ENCODE measurements around the gene MRPS12. TPM values are rescaled to one million over a fixed set of nuclear protein-coding genes. Genes with fewer than 3 reads are reported as not detected.
"Not testable (repeated sequence)": the region's sequence is repeated elsewhere in the genome, so short reads cannot be mapped to it uniquely, and the experiment has no call there.

The MRPS12 gene
- 46.6 and 50.1 TPM in 2 replicates for total RNA-seq

DNA sequence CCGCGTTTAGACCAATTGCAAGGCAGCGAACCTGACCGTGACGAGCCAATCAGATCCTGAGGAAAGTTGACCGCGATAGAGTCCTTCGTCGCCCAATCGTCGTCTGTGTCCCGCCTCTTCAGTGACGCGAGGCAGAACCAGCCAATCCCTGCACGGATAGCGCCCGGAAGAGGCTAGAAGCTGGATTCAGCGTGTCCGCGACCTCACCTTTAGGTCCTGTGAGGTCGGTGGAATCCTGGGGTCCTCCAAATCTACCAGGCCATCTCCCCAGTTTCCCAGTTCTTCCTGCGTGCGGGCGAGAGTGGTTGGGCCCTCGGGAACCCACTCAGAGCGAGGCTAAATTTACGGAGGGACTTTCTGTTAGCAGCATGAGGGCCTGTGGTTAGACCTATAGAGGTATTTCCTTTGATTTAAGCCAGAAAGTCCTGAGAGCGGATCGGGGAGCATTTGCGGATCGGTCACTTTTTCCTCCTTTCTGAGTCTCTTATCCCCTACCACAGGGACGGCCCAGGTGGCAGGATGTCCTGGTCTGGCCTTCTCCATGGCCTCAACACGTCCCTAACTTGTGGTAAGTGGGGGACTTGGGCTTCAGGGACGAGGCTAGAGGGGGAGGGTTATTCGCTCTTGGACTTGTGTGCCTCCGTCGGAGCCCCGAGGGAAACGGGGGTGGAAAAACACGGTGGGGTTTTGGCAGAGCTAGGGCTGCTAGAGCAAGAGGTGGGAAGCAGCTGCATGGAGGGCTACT, at the start of gene MRPS12:
Gene MRPS12 (plus strand): TSS at position 169 of the 745 bp plus-strand sequence. CDS start 351 bp downstream, at position 520.
- peak; percentile 99 for DNase-seq (ENCODE audit: low read depth in 2 of 2)

DNA sequence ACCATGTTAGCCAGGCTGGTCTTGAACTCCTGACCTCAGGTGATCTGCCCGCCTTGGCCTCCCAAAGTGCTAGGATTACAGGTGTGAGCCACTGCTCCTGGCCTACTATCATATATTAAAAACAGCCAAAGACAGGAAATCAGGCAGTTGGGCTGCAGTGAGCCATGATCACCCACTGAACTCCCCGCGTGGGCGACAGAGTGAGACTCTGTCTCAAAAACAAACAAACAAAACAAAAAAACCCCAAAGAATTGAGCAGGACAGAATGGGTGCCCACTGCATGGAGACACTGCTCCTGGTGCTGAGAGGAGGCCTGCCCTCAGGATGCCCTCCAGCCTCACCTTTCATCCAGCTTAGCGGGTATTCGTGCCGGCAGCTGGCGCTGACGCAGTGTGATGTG, 47.5 kb upstream of the MRPS12 start:
- DNase-seq (ENCODE audit: low read depth in 2 of 2): no peak

DNA sequence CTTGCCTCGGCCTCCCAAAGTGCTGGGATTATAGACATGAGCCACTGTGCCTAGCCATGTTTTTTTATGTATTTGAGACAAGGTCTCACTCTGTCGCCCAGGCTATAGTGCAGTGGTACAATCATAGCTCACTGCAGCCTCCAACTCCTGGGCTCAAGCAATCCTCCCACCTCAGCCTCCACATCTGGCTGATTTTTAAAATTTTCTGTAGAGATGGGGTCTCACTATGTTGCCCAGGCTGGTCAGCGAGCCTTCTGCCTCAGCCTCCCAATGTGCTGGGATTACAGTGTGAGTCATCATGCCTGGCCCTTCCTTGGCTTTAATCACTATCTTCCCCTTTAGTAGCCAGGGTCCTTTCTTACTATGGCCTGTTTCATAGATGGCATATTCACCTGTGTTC, 46.1 kb upstream of the MRPS12 start:
- not testable (repeated sequence) for DNase-seq (ENCODE audit: low read depth in 2 of 2)

- no peak for DNase-seq (ENCODE audit: low read depth in 2 of 2)
Measured at GRCh38 chr19:38888876-38889275, 41.9 kb upstream of the MRPS12 start.

DNA sequence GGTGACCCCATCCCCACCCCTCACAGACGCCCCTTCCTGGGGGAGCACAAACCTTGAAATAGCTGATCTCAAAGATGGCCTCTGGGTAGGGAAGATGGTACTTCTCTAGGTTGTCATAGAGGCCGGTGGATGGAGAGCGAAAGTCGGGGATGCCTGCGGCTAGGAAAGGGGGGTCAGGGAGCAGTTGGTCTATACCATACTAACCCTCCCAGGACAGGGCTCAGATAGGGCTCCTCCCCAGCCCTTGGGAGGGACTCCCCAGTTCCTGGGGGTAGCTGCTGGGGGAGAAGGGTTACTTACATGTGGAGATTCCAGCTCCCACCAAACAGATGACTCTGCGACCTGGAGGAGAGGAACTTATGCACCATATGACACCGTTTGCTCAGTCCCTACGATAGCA, 40.9 kb upstream of the MRPS12 start:
- no peak for DNase-seq (ENCODE audit: low read depth in 2 of 2)

DNA sequence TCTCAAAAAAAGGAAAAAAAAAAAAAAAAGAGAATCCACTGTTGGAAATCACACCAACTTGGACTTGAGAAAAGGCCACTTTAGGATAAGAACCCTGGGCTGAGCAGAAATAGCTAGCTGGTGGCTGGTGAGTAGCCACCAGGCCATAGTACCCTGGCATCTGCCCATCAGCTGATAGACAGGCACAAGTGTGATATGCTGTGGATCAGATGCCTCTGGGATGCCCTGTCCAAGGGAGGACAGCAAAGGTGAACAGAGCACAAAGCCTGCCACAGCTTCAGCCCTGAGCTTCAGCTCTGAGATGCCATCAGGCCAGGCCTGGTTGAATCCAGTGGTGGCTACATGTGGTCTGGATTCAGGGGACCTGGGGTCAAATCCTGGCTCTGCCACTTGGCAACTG, 40.1 kb upstream of the MRPS12 start:
- DNase-seq (ENCODE audit: low read depth in 2 of 2): no peak

DNA sequence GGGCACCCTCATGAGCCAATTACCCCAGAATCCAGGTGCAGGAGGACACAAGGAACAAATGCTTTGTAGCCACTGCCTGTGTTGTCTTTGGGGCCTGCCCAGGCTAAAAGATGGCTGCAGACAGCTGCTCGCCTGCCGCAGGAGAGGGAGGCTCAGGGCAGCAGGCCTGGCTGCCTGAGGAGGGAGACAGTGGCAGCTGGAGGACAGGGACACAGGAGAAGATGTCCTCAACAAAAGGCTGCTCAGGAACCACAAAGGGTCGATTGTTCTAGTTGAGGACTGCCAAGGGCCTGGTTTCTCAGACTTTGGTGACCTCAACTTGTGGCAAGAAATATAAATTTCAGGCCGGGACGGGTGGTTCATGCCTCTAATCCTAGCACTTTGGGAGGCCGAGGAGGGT, 39.0 kb upstream of the MRPS12 start:
- no peak for DNase-seq (ENCODE audit: low read depth in 2 of 2)

- peak; percentile 20 to 36 for DNase-seq (ENCODE audit: low read depth in 2 of 2)
Measured at GRCh38 chr19:38892841-38893240, 37.9 kb upstream of the MRPS12 start.

GRCh38 chr19:38893341-38893771, 37.4 kb upstream of the MRPS12 start:
- DNase-seq (ENCODE audit: low read depth in 2 of 2): peak in 1 of 2 donors; percentile 42

GRCh38 chr19:38894968-38895367, 35.8 kb upstream of the MRPS12 start:
- DNase-seq (ENCODE audit: low read depth in 2 of 2): no peak

DNA sequence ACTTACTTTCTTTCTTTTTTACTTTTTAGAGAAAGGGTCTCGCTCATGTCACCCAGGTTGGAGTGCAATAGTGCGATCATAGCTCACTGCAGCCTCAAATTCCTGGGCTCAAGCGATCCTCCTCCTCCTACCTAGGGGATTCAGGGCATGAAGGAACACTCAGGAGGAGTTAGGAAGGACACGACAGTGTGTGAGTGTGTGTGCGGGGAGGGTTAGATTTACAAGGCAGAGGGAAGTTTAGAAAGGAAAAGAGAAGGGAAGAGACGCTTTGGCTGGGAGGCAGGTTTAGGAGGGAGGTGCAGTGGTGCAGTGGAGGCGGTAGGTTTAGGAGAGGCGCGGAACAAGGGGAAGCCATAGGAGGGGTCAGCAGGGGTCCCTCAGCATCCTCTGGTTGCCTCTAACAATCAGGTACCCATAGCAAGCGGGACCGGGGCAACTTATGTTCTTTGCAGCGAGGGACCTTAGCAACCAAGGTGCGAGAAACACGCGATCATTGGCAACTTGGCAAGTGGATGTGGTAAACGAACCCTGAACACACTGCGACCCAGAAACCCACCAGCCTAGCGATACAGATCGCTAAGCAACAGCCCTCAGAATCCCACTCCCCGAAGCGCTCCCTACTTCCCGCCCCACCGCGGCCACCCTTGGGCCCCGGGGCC, 31.8 kb upstream of the MRPS12 start:
- DNase-seq (ENCODE audit: low read depth in 2 of 2): no peak

DNA sequence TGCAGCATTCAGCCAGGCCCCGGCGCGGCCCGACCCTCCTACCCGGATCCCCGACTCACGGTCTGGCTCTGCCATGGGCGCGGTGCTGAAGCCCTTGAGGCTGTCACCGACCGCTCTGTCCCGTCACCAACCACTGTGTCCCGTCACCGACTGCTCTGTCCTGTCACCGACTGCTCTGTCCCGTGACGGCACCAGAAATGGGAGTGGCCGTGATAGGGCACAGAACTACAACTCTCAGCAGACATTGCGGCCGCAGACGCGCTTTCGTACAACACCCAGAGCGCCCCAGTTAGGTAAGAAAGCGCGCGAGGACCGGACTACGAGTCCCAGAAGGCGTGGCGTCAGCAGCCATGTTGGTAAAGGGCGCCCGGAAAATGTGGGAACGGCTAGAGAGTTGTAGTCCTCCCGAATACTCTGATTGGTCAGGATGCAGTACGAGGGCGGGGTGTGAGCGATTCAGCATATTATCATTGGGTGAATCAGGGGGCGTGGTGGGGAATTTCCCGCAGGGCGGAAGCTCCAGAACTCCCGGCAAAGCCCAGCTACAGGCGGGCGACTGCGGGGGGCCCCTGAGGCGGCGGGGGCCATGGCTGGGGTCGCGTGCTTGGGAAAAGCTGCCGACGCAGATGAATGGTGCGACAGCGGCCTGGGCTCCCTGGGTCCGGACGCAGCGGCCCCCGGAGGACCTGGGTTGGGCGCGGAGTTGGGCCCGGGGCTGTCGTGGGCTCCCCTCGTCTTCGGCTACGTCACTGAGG, 31.1 kb upstream of the MRPS12 start, which contains the start of the genes NFKBIB and SIRT2:
Gene NFKBIB (plus strand): TSS at position 523 of the 755 bp plus-strand sequence. CDS start 64 bp downstream, at position 587.
Gene SIRT2 (minus strand): TSS at position 172 of the 755 bp plus-strand sequence. CDS start 97 bp downstream, at position 75.
- peak; percentile 100 for DNase-seq (ENCODE audit: low read depth in 2 of 2)

DNA sequence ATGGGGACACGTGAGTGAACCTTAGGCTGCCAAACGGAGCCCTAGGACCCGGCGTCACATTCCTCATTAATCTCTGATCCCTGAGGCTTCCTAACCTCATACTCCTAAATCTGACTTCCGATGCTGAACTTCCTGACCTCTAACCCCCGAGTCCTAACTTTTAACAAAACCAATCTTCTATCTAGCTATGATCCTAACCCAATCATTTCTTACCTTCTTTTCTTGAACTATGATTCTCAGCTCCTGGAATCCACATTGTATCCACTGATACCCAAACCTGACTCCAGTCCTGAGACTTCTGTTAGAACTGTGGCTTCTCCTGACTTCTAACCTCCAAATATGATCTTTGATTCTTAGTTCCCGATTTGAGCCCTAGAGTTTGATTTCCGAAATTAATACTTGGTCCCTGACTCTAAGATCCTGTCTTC, 30.5 kb upstream of the MRPS12 start:
- peak in 1 of 2 donors; percentile 22 for DNase-seq (ENCODE audit: low read depth in 2 of 2)

DNA sequence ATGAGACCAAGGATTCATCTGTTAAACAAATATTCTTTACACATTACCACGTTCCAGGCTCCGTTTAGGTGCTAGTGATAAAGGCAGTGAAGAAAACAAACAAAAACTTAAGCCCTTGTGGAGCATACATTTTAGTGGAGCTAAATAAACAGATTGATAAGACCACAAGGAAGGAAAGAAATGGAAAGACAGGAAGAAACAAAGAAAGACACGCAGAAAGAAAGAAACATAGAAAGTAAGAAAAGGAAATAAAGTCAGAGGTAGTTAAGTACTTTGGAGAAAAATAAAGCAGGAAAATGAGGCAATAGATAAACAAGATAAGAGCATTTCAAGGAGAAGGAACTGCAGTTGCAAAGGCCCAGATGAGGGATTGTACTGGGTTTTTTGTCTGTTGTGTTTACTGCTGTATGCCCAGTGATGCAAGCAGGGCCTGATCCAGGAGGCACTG, 30.0 kb upstream of the MRPS12 start:
- DNase-seq (ENCODE audit: low read depth in 2 of 2): no peak

- DNase-seq (ENCODE audit: low read depth in 2 of 2): no peak
Measured at GRCh38 chr19:38901683-38902082, 29.1 kb upstream of the MRPS12 start.

- DNase-seq (ENCODE audit: low read depth in 2 of 2): no peak
Measured at GRCh38 chr19:38904581-38905539, 25.9 kb upstream of the MRPS12 start.

DNA sequence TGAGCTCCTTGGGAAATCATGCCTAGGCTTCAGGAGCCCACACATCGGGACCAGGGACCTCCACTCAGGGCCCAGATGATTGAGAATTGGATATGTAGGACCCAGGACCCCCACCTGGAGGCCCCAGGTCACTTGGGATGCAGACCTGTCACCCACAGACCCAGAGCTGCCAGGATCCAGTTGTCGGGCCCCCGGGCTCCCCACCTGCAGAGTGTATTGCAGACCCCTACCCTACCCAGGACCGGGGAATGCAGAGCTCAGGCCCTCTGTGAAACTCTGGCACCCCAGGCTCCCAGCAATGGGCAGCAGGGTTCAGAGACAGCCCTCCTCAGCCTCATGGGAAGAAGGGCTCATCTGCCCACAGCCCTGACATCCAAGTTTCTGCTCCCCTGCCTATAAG, 25.1 kb upstream of the MRPS12 start:
- DNase-seq (ENCODE audit: low read depth in 2 of 2): no peak

GRCh38 chr19:38907227-38907626, 23.5 kb upstream of the MRPS12 start:
- DNase-seq (ENCODE audit: low read depth in 2 of 2): no peak

- no peak for DNase-seq (ENCODE audit: low read depth in 2 of 2)
Measured at GRCh38 chr19:38907670-38908069, 23.1 kb upstream of the MRPS12 start.

DNA sequence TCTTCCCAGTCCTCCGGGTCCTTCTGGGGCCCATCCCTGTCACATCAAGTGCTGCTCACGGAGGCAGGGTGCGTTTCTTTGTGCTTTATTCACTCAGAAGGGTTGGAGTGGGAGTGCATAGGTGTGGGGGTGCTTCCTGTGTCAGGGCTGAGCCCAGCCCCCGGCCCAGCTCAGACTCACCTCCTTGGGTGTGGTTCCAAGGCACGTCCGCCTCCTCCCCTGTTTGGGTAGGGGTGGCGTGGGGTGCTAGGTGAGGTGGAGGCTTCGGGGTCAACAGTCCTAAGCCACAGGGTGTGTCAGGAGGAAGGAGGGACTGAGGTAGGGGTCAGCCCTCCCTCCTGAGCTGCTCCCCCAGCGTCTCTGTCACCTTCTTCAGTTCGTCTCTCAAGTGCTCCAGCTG, 21.8 kb upstream of the MRPS12 start:
- DNase-seq (ENCODE audit: low read depth in 2 of 2): no peak

- DNase-seq (ENCODE audit: low read depth in 2 of 2): no peak
Measured at GRCh38 chr19:38910488-38910887, 20.3 kb upstream of the MRPS12 start.
